Eye (tissue), 1 donor: ENCODE data around the gene NTM.
"Not testable (repeated sequence)": the region's sequence is repeated elsewhere in the genome, so short reads cannot be mapped to it uniquely, and the experiment has no call there.

ENCODE experiments used
- DNase-seq: peaks from one replicate; pipeline ENCODE4 v3.0.0-alpha.2; 2015

Gene NTM

GRCh38 chr11:132343445-132344175 lies 973.2 kb downstream of the NTM start:
- DNase-seq: no peak

GRCh38 chr11:132346558-132347148 lies 976.2 kb downstream of the NTM start:
- DNase-seq: no peak

GRCh38 chr11:132347156-132348090 lies 977.0 kb downstream of the NTM start:
- DNase-seq: no peak

GRCh38 chr11:132349811-132350733 lies 979.7 kb downstream of the NTM start:
- DNase-seq: no peak

GRCh38 chr11:132351050-132351449 lies 980.6 kb downstream of the NTM start:
- no peak for DNase-seq

GRCh38 chr11:132352497-132352896 lies 982.1 kb downstream of the NTM start:
- no peak for DNase-seq

- no peak for DNase-seq
These were observed 982.8 kb downstream of the NTM start for GRCh38 chr11:132353255-132353654.

GRCh38 chr11:132357811-132358572 lies 987.6 kb downstream of the NTM start:
- DNase-seq: no peak

- no peak for DNase-seq
These were observed 988.1 kb downstream of the NTM start for GRCh38 chr11:132358573-132358953.

GRCh38 chr11:132361011-132361550 lies 990.7 kb downstream of the NTM start:
- DNase-seq: no peak

- DNase-seq: no peak
These were observed 995.2 kb downstream of the NTM start for GRCh38 chr11:132365650-132366049.

GRCh38 chr11:132367293-132367692 lies 996.9 kb downstream of the NTM start:
- no peak for DNase-seq

- DNase-seq: not testable (repeated sequence)
These were observed 999.7 kb downstream of the NTM start for GRCh38 chr11:132370114-132370513.

GRCh38 chr11:132373405-132374143 lies 1003.2 kb downstream of the NTM start:
- no peak for DNase-seq

GRCh38 chr11:132379540-132379939 lies 1009.1 kb downstream of the NTM start:
- DNase-seq: no peak
